T1000 (cell line): ENCODE data around the gene UTP3.
"Not testable (repeated sequence)": the region's sequence is repeated elsewhere in the genome, so short reads cannot be mapped to it uniquely, and the experiment has no call there.

Experiments
- DNase-seq: peaks from one replicate; lab custom pipeline; 2025; ENCODE audit warnings: mixed read lengths; lab: John Stamatoyannopoulos, UW

Gene UTP3

DNA sequence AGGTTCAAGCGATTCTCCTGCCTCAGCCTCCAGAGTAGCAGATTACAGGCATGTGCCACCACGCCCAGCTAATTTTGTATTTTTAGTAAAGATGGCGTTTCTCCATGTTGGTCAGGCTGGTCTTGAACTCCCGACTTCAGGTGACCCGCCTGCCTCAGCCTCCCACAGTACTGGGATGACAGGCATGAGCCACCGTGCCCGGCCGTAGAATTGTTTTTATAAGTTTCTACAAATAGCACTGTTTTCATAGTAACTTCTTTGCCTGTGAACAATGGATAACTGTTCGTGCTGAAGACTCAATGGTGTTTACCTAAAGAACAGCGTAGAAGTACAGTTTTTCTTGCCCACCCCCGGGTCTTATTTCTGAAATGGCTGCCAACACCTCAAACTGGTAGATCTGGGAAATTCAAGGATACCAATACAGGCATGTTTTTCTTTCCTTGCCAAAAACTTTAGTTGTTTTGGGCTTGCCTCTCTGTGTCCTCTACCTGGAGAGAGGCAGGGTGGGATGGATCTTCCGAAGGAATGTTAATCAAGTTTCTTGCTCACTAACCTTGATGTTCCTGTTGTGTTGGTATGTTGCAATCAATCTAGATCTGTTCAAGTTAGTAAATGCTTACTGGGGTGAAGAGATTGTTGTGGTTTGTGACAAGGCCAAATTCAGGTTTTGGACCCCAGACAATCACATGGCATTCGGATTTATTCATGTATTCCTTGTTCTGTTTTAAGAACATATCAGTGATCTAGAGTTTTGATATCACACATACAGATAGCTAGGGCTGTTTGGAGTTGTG is 30.7 kb downstream of the UTP3 start:
- no peak for DNase-seq

DNA sequence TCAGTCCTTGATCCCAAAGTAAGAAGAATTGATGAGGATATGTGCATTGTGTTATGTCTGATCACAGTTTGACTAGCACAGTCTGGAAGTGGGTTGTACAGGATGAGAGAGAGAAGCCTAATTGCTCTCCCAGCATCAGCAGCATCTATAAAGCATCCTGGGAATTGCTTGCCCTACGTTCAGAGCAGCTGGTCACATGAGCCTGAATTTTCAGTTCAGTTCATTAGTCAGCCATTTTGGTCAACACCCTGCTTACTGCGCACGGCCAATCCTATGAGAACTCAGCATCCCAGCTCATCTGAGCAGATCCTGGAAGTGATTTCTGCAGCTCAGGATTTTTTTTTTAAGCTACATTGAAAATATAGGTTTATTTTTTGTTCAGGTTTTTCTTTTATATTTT is 33.4 kb downstream of the UTP3 start, which contains the start of gene RUFY3:
RUFY3 (plus strand) TSS at position 218 of the 400 bp plus-strand sequence. CDS start 610 bp downstream, outside the sequence.
- peak; percentile 50 for DNase-seq

DNA sequence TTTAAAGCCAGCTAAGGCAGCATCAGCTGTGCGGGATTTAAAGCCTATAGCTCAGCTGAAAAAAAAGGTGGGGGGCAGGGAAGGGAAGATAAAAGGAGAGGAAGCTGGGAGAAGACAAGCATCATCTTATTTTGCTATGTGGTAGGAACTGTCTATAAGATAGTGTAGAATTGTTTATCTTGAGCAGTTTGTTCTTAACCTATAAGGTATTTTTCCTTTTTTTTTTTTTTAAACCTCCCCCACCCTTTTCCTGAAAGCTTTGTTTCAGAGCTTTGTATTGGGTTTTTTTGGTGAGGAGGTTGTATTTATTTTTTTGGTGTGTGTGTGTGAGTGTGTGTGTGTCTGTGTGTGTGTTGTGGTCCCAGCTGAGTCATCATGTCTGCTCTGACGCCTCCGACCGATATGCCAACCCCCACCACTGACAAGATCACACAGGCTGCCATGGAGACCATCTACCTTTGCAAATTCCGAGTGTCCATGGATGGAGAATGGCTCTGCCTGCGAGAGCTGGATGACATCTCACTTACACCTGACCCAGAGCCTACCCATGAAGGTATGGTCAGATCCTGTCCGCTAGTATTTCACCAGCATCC is 34.0 kb downstream of the UTP3 start:
- DNase-seq = no peak

DNA sequence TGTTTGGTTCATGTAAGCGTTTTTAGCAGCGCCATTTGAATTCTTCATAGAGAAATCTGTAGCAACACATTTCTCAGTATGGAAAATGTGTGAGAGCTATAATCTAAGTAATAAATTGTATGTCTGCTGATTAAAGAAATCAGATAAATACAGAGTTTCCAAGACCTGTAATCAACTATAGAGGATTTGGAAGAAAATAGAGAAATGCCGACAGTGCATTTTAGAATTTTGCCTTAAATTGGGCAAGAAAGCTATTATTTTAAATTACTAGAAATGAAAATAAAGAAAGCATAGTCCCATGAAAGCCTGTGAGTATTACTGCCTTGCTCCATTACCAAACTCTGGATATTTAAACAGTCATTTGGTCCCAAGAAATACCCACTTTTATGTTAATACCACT is 36.1 kb downstream of the UTP3 start:
- DNase-seq = no peak

DNA sequence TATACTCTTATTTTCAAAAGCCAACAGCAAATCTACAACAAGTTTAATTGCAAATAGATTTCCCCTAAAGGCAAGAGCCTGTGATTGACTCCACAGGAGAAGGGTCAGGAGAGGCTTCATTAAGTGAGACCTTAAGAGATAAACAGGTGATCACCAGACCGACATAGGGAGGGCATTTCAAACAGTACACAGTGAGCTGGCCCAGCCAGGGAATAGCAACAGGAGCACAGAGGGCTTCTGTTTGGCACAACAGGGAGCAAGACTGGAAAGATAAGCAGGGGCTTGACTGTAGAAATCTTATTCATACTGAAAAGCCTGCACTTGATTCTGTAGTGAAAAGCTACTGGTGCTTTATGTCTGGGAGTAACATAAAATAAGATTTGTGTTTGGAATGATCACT is 37.3 kb downstream of the UTP3 start:
- no peak for DNase-seq

DNA sequence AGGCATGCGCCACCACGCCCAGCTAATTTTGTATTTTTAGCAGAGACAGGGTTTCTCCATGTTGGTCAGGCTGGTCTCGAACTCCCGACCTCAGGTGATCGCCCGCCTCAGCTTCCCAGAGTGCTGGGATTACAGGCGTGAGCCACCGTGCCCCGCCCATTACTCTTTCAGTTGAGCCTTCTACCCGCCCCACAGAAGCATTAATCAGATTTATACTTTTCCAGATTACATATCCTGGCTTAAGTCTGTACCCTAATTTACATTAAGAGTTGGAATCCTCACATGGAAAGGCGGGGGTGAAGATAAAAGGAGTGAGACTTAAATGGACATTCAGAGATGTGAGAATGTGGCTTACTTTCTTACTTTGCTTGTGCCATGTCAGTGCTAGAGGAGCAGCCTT is 38.2 kb downstream of the UTP3 start:
- not testable (repeated sequence) for DNase-seq

DNA sequence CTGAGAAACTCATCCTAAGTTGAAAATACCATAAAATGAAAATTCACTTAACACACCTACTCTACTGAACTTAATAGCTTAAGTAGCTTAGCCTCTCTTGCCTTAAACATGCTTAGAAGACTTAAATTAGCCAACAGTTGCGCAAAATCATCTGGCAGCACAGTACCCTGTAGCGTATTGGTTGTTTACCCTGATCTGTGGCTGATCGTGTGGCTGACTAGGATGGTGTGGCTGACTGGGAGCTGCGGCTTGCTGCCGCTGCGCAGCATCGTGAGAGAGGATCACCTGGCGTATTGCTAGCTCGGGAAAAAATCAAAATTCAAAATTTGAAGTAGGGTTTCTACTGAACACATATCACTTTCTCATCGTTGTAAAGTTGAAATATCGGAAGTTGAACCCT is 39.8 kb downstream of the UTP3 start:
- no peak for DNase-seq

DNA sequence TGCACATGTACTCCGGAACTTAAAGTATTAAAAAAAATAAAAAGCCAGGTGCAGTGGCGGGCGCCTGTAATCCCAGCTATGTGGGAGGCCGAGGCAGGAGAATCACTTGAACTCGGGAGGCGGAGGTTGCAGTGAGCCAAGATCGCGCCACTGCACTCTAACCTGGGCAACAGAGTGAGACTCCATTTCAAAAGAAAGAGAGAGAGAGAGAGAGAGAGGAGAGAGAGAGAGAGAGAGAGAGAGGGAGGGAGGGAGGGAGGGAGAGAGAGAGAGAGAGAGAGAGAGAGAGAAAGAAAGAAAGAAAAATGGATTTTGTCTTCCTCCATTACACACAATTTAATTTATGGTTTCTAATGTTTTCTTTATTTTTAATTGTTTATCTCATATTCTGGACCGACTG is 44.5 kb downstream of the UTP3 start:
- DNase-seq = not testable (repeated sequence)

DNA sequence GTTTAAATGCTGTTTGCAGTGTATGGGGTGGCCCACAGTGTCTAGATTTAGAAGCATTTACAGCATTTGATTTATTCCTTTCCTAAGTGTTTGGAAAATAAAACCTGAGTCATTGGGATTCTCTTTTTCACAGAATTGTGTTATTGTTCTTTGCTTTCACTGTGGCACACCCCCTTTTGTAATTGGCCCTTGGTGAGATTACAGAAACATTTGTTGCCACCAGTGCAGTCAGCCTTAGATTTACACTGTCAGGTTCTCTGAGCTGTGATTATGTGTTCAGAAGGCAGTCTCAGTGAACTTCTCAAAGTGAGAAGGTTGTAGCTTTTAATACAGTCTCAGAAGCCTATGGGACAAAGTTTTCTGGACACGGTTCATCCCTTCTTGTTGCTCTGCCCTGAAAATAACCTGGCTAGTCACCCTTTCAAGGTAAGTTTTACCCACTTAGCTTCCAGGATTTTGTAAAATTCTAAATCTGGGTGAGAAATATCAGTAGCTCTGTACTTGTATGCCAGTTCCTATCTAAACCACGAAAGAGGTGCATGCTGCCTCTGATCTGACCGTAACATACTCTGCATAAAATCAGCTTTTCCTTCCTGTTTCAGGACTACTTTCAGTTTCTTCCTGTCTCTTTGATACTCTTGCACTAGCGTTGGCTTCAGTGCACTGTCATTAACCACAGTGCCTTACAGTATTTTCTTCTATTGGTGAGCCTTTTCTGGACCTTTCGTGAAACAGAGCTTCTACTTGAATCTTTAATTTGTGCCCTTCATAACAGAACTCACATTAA is 46.0 kb downstream of the UTP3 start:
- DNase-seq = no peak

DNA sequence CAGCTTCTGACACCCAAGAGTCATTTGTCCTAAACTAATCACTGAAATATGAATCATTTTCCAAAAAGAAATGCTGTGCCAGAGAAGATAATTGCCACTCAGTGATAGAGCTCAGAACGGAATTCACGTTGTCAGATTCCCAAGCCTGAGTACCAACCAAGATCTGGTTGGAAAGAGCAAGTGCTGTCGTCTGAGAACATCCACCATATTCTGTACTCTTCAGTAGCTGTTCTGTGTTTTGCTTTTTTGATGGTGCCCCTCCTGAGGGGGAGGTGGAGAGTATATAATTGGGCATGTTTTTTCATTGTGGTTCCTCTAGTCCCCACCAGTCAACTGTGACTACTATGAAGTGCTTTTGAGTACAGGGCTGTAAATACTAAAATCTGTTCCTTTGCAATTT is 46.6 kb downstream of the UTP3 start:
- no peak for DNase-seq

DNA sequence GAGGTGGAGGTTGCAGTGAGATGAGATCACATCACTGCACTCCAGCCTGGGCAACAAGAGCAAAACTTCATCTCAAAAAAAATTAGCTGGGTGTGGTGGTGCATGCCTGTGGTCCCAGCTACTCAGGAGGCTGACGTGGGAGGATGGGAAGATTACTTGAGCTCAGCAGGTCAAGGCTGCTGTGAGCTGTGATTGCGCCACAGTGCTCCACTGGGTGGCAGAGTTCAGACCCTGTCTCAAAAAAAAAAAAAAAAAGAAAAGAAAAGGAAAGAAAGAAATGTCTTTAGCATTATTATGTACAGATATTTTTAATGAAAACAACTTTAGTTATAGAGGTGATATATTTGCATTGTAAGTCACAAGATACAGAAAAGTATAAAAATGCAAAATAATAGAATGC is 47.6 kb downstream of the UTP3 start:
- not testable (repeated sequence) for DNase-seq

DNA sequence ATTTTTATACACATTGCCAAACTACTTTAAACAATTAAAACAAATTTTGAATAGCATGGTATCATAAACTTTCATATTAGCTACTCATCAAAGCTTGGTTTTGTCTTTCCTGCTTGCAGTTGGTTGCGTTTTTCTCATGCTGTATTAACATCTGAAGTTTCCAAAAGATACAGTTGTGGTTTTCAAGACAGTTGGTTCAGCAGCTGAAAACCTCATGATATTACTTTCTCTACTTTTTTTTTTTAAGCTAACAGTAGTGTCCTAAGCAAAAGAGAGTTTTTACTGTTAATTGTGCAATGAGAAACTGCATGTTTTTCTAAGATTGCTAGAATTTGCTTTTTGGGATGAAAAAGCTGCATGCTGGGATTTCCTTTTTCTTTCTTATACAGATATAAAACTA is 48.7 kb downstream of the UTP3 start:
- DNase-seq = no peak

DNA sequence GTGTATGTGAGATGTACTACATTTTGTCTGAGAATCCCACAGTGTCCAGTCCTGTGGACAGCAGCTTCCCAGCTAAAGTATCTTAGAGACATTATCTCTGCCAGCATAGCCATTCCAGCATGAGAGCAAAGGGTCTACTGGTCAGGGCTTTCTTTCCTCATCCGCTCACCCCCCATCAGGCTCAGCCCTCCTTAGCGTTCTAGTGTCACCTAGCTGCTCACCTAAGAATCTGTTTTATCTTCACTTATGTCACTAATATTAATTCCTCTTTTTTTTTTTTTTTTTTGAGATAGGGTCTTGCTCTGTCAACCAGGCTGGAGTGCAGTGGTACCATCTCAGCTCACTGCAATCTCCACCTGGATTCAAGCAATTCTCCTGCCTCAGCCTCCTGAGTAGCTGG is 49.1 kb downstream of the UTP3 start:
- no peak for DNase-seq

DNA sequence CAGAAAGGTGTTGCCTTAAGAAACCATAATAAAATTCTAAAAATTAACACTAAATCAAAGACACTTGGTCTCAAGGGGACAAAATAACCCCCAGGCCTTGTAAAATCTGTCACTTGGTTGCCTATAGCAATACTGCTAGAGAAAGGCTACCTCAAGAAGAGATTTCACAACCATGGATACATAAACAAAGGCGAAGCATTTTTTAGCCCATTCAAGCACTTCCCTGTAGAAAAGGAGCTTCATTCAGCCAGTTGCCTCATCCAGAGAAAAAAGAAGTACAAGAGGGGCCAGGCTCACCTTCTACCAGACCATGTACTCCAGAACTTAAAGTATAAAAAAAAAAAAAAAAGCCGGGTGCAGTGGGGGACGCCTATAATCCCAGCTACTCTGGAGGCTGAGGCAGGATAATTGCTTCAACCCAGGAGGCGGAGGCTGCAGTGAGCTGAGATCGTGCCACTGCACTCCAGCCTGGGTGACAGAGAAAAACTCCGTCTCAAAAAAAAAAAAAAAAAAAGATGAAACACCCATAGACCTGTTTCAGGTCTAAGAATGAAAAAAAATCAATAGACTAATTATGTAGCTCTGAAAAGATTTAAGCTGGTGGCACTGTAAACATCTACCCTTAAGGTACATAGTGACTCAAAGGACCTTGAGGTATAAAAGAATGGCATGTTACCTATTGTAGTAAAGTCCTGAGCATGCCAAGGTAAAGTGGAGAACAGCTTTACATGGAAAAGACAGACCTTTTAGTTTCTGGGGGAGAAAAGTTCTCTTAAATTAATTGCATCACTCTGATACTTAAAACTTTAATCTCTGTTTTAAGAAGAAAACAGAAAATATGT is 51.4 kb downstream of the UTP3 start:
- DNase-seq = no peak
